ENCODE measurements around the gene KCNJ1. TPM values are rescaled to one million over a fixed set of nuclear protein-coding genes. Genes with fewer than 3 reads are reported as not detected.

Gene KCNJ1
- total RNA-seq, 1 donor from 2014 or later: not detected

- no peaks in the 10 kb centered on the region for H3K9me3 Mint-ChIP-seq
- DNase-seq (ENCODE audit: low spot score in 2 of 2, unreplicated experiment in 2 of 2): peak; percentile 60 to 78
- no peak overlapping the region for H3K27ac Mint-ChIP-seq
- peak; percentile 94 for TF ChIP-seq CTCF (IDR thresholded peaks at IDR 0.05; ENCODE audit: unreplicated experiment)
- peaks cover 14% of the 10 kb centered on the region for H3K27me3 Mint-ChIP-seq (ENCODE audit: low read depth)
- peaks cover 6% of the 10 kb centered on the region for H3K4me1 Mint-ChIP-seq
- H3K4me3 Mint-ChIP-seq: no peak overlapping the region
- H3K36me3 Mint-ChIP-seq: no peaks in the 10 kb centered on the region
Measured at GRCh38 chr11:128859563-128860441, 7.3 kb downstream of the KCNJ1 start.

GRCh38 chr11:128857341-128857740 is 9.8 kb downstream of the KCNJ1 start:
- Mint-ChIP-seq H3K4me3 (no peak overlapping the region), H3K36me3 (no peaks in the 10 kb centered on the region), H3K9me3 (no peaks in the 10 kb centered on the region), H3K27ac (no peak overlapping the region), H3K4me1 (no peaks in the 10 kb centered on the region), H3K27me3 (ENCODE audit: low read depth) (peaks cover 14% of the 10 kb centered on the region)
- no peak for DNase-seq (ENCODE audit: low spot score in 2 of 2, unreplicated experiment in 2 of 2)
- TF ChIP-seq CTCF (IDR thresholded peaks at IDR 0.05; ENCODE audit: unreplicated experiment): no peak

GRCh38 chr11:128856241-128856640 is 10.9 kb downstream of the KCNJ1 start:
- Mint-ChIP-seq H3K4me3 (no peak overlapping the region), H3K9me3 (no peaks in the 10 kb centered on the region), H3K4me1 (no peaks in the 10 kb centered on the region), H3K27ac (no peak overlapping the region), H3K27me3 (ENCODE audit: low read depth) (peaks cover 12% of the 10 kb centered on the region), H3K36me3 (no peaks in the 10 kb centered on the region)
- no peak for DNase-seq (ENCODE audit: low spot score in 2 of 2, unreplicated experiment in 2 of 2)
- TF ChIP-seq CTCF (IDR thresholded peaks at IDR 0.05; ENCODE audit: unreplicated experiment): no peak

- Mint-ChIP-seq H3K27me3 (ENCODE audit: low read depth) (peaks cover 6% of the 10 kb centered on the region), H3K4me1 (no peaks in the 10 kb centered on the region), H3K4me3 (no peak overlapping the region), H3K27ac (no peak overlapping the region), H3K9me3 (no peaks in the 10 kb centered on the region), H3K36me3 (no peaks in the 10 kb centered on the region)
- no peak for DNase-seq (ENCODE audit: low spot score in 2 of 2, unreplicated experiment in 2 of 2)
- no peak for TF ChIP-seq CTCF (IDR thresholded peaks at IDR 0.05; ENCODE audit: unreplicated experiment)
Measured at GRCh38 chr11:128854841-128855240, 12.3 kb downstream of the KCNJ1 start.

GRCh38 chr11:128853559-128853958 is 13.5 kb downstream of the KCNJ1 start:
- H3K27ac Mint-ChIP-seq: no peak overlapping the region
- H3K4me1 Mint-ChIP-seq: no peaks in the 10 kb centered on the region
- no peaks in the 10 kb centered on the region for H3K36me3 Mint-ChIP-seq
- no peak for TF ChIP-seq CTCF (IDR thresholded peaks at IDR 0.05; ENCODE audit: unreplicated experiment)
- H3K9me3 Mint-ChIP-seq: no peaks in the 10 kb centered on the region
- DNase-seq (ENCODE audit: low spot score in 2 of 2, unreplicated experiment in 2 of 2): no peak
- no peak overlapping the region for H3K4me3 Mint-ChIP-seq
- peaks cover 6% of the 10 kb centered on the region for H3K27me3 Mint-ChIP-seq (ENCODE audit: low read depth)
